Suppressor macrophage treated with lipopolysaccharide for 1 hour (primary cell): ENCODE measurements around the gene CYP27A1.
A peak's percentile ranks its signal among the peaks of the same experiment; 100 is the strongest.
"Not testable (repeated sequence)": the region's sequence is repeated elsewhere in the genome, so short reads cannot be mapped to it uniquely, and the experiment has no call there.

Source experiments
- DNase-seq, 3 donors: peaks; one replicate each; pipeline ENCODE4 v3.0.0-alpha.2; 2020 to 2022

CYP27A1 gene

GRCh38 chr2:218832520-218832919 lies 50.6 kb downstream of the CYP27A1 start:
- DNase-seq = no peak

GRCh38 chr2:218833023-218833609 lies 51.2 kb downstream of the CYP27A1 start:
- no peak for DNase-seq

GRCh38 chr2:218834685-218835084 lies 52.7 kb downstream of the CYP27A1 start:
- no peak for DNase-seq

- DNase-seq = no peak
These were observed 55.5 kb downstream of the CYP27A1 start for GRCh38 chr2:218837495-218837894.

- DNase-seq = peak; percentile 37 to 60 (median 46)
These were observed 57.5 kb downstream of the CYP27A1 start for GRCh38 chr2:218839430-218839829.

GRCh38 chr2:218839888-218840287 lies 57.9 kb downstream of the CYP27A1 start:
- no peak for DNase-seq

- not testable (repeated sequence) for DNase-seq
These were observed 62.4 kb downstream of the CYP27A1 start for GRCh38 chr2:218844334-218844733.

GRCh38 chr2:218846963-218847362 lies 65.0 kb downstream of the CYP27A1 start:
- not testable (repeated sequence) for DNase-seq

GRCh38 chr2:218849721-218850120 lies 67.8 kb downstream of the CYP27A1 start:
- no peak for DNase-seq

GRCh38 chr2:218850796-218851195 lies 68.8 kb downstream of the CYP27A1 start:
- DNase-seq = no peak

- DNase-seq = no peak
These were observed 69.3 kb downstream of the CYP27A1 start for GRCh38 chr2:218851286-218851685.

- peak; percentile 71 to 83 (median 77) for DNase-seq
These were observed 71.1 kb downstream of the CYP27A1 start for GRCh38 chr2:218852911-218853667.

GRCh38 chr2:218853766-218854165 lies 71.8 kb downstream of the CYP27A1 start:
- DNase-seq = peak in 2 of 3 donors; percentile 23 to 30

GRCh38 chr2:218854860-218855259 lies 72.9 kb downstream of the CYP27A1 start:
- no peak for DNase-seq

- DNase-seq = no peak
These were observed 73.6 kb downstream of the CYP27A1 start for GRCh38 chr2:218855305-218856166.

GRCh38 chr2:218856167-218856895 lies 74.4 kb downstream of the CYP27A1 start:
- DNase-seq = no peak

- no peak for DNase-seq
These were observed 74.9 kb downstream of the CYP27A1 start for GRCh38 chr2:218856896-218857243.

GRCh38 chr2:218857371-218858137 lies 75.6 kb downstream of the CYP27A1 start:
- DNase-seq = no peak

GRCh38 chr2:218858138-218858445 lies 76.1 kb downstream of the CYP27A1 start:
- DNase-seq = no peak

GRCh38 chr2:218858671-218859555 lies 77.0 kb downstream of the CYP27A1 start:
- DNase-seq = peak in 1 of 3 donors; percentile 33

GRCh38 chr2:218859556-218859987 lies 77.6 kb downstream of the CYP27A1 start, which contains the start of gene WNT6:
Gene WNT6 (plus strand): TSS chr2:218859805. CDS start chr2:218860038, 233 bp downstream.
- DNase-seq = peak in 1 of 3 donors; percentile 53
